Right forelimb (tissue), 1 donor: ENCODE results near the gene OR51E2.
A peak's percentile ranks its signal among the peaks of the same experiment; 100 is the strongest.

Source experiments
- DNase-seq: peaks from one replicate; pipeline ENCODE4 v3.0.0-alpha.2; 2018

OR51E2 gene

DNA sequence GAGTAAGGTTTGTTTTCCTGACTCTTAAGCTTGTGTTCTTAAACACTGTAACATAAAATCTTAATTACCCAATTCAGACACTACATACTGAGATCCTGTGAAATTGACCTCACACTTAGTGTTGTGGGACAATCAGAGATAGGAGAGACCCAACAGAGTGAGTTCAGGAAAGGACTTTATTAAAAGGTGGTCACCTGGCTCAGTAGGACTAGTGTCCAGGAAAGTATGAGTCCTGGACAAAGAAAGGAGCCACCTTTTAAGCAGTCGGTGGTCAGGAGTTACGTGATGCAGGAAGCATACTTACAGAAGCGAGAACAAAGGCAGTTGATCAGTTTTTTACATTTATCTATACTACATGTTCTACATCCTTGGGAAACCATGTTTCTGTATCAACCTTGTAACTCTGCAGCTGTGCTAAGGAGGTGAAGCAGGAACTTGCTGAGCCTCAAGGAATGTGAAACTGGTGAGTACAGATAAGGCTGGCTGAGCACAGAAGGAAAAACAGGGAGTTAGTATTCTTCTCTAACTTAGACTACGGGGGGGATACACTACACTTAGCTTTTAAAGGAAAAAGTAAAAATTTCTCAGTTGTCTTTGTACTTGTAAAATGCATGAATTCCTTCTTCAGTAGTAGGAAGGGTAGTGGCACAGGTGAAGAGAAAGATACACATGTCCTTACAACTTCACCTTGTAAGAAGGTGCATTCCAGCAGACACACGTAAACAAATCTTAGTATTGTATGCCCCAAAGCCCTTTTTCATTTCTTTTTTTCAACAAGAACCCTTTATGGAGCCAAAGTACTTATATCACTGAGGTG, 38.8 kb downstream of the OR51E2 start:
- DNase-seq = no peak

DNA sequence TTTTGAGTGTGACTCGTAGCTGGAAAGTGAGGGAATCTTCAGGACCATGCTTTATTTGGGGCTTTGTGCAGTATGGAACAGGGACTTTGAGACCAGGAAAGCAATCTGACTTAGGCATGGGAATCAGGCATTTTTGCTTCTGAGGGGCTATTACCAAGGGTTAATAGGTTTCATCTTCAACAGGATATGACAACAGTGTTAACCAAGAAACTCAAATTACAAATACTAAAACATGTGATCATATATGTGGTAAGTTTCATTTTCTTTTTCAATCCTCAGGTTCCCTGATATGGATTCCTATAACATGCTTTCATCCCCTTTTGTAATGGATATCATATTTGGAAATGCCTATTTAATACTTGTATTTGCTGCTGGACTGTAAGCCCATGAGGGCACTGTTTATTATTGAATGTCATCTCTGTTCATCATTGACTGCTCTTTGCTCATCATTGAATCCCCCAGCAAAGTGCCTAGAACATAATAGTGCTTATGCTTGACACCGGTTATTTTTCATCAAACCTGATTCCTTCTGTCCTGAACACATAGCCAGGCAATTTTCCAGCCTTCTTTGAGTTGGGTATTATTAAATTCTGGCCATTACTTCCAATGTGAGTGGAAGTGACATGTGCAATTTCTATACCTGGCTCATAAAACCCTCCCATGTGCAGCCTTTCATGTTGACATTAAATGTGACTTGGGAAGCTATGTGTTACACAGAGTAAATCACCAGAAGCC, 42.9 kb downstream of the OR51E2 start:
- DNase-seq = no peak

DNA sequence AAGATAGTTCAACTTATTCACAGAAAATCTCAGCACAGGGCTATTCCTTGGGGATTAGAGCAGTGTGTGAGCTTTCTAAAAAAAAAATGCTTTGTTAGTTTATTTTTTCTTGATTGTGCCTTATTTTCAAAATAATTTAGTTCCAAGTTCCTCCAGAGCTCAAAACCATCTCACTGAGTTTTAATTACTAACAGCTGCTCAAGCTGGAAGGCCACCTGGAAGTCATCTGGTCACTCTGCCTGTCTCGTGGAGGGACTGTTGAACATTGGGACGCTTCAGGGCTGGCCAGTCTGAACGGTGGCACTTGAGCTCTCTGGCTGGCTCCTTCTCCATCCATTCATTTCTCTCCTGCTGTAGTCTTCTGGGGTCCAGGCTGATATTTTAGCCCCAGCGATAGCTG, 49.9 kb downstream of the OR51E2 start:
- DNase-seq = no peak

DNA sequence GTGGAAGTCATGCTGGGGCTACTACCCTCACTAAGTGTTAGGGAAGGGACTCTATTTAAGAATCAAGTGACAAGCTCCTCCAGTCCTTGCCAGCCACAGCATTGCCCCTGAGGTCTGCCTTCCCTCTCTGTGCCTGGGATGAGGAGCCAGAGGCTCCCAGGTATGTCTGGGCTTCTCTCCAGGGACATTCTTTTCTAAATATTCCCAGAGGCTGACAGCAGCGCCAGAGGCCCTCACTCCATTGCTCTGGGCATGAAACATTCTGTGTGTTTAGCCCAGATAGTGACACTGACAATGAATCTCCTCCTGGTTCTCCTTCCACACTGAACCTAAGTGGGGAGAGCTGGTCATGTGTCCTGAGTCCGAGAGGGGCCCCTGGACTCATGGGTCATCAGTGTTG, 51.7 kb downstream of the OR51E2 start:
- DNase-seq = no peak

DNA sequence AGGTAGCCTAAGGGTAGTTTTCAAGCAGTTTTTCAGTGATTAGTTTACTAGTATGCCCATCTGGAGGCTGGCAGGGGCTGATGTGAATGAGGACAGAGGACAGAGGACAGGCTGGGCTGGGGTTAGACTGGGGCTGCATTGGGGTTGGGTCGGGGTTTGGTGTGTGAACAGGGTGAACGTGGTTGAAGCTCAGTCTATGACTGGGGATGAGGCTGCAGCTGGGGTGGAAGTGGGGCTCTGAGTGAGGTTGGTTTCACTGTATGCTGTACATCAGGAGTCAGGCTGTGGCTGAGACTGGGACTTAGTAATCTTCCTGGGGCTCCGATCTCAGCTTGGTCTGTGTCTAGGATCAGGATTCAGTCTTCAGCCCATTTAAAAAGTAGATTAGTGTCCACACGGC, 53.4 kb downstream of the OR51E2 start:
- DNase-seq = no peak

DNA sequence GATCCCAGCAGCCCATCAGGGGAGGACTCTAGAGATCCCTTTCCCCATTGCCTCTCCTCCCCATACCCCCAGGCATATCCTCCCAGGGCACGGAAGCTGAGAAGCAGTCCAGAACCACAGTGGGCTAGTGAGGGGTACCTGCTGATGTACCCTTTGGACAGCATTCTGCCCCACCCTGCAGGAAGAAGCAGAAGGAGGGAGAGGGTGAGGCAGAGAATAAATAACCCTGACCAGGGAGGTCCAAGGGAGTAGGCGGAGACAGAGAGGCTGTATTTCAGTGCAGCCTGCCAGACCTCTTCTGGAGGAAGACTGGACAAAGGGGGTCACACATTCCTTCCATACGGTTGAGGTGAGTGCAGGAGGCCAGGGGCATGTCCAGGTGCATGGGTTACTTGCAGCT, 54.0 kb downstream of the OR51E2 start, which contains the start of gene OR51E1:
Gene OR51E1 (plus strand): TSS at position 301 of the 400 bp plus-strand sequence. CDS start 8,545 bp downstream, outside the sequence.
- DNase-seq = no peak

DNA sequence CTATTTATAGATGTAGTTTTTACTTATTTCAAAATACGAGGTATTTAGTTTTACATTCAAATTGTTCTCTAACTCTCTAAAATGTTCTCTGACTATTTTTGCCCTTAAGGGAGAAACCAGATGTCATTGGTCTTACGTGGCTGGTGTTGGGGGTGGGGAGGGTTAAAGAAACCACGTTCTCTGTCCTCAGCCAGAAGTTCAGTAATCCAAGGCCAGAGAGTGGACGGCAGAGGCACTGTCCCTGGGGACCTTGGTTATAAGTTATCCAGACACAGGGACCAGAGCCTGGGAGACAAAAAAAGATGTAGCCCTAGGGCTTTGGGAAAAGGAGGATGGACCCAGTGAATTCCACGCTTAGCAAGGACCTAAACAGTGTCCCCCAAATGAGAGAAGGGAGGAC, 54.6 kb downstream of the OR51E2 start:
- no peak for DNase-seq

DNA sequence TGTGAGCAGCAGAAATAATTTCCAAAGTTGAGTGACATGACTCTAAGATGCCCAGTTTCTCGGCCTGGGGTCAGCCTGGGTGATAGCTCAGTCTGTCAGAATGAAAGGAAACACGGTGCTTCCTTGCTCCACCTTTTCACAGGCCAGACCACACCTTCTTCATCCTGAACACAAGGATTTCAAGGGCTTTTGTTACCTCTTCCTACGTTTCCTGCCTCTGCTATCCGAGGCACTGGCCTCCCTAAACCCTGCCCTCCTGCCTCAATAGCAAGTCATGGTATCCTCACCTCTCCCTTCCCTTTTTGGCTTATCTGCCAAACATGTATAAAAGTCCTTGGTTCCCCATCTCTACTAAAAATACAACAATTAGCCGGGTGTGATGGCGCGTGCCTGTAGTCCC, 55.6 kb downstream of the OR51E2 start:
- DNase-seq = no peak

DNA sequence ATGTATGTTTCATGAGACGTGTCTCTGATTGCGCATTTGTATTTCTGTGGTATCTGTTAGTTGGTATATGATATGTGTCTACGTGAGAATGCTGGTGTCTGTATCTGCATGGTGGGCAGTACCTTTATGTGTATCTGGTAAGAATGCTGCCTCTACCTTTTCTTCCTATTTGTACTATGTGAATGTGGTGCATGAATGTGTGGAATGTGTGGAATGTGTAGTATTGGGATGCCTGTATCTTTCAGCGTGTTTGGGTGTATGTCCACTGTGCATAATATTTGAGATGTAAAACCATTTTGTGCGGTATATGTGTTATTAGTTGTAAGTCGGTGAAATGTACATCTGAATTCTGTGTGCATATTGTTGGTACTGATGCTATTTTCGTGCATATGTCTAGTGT, 56.2 kb downstream of the OR51E2 start:
- DNase-seq = no peak

DNA sequence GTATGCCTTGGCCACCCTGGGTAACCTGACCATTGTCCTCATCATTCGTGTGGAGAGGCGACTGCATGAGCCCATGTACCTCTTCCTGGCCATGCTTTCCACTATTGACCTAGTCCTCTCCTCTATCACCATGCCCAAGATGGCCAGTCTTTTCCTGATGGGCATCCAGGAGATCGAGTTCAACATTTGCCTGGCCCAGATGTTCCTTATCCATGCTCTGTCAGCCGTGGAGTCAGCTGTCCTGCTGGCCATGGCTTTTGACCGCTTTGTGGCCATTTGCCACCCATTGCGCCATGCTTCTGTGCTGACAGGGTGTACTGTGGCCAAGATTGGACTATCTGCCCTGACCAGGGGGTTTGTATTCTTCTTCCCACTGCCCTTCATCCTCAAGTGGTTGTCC, 57.7 kb downstream of the OR51E2 start:
- DNase-seq = no peak

DNA sequence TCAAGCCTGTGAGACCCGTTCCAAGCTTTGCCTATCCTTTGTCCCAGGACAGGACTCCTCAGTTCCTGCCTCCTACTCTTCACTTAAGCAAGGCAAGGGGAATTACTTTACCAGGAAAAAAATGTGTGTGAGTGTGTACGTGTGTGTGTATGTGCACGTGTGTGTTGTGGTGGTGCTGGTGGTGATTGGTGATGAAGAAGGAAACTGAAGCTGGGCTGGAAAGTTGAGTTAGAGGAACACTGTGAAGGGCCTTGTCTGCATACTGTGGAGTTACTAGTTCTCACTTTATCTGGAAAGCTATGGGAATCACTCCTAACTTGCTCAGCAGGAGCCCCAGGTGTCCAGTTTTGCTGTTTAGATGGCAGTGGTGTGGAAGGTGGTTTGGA, 60.0 kb downstream of the OR51E2 start:
- no peak for DNase-seq

DNA sequence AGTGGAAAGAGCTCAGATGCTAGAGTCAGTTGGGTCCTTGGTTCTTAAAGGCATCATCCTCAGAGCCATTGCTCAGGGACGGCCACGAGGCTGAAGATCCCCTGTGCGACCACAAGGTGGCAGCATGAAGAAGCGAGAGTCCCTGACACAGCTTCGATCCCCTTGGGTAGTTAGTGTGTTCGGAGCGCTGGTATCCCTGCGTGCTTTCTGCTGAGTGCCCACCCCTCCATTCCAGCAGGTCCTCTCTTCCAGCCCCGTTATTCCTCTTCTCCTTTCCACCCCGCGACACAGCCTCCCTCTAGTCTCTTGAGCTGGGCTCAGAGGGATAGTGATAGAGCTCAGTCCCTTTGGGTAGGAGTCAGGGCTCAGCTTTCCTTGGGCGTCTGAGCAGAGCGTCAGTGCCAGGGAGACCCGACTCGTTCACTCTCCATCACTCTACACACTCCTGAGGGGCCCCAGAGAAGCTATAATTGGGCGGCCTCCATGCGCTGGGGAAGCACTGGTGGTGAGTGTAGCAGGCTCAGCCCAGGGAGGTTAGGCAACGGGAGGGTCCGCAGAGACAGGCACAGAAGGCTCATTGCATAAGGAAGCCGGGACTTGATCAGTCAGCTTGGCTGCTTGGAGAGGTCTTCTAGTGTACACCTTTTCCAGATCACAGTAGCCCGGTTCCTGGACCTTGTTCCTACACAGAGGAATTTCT, 60.5 kb downstream of the OR51E2 start, which contains the start of gene OR51D1:
Gene OR51D1 (plus strand): TSS at position 516 of the 700 bp plus-strand sequence. CDS start 2,314 bp downstream, outside the sequence.
- peak; percentile 78 for DNase-seq

DNA sequence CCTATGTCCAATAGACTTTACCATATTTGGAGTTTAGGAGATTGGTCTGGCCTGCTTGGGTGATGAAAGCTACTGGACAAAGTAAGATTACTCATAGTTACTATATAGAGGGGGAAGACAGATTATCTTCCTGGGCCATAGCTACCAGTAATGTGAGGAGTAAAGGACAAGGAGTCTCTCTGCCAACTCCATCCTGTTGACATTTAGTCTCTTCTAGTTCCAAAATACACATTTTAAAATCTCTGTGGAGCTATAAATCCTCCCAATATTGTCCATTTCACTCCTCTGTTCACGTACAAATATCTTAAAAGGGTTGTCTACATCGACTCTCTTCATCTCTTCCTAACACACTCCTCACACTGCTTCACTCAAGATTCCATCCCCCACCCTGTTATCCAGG, 61.5 kb downstream of the OR51E2 start:
- no peak for DNase-seq
